GM18511 (cell line): ENCODE data around the gene SSTR5.

Experiments used
- ATAC-seq: cut with Tn5 transposase; IDR thresholded peaks from one replicate; pipeline ENCODE4 v1.9.1; 2021; ENCODE audit warnings: mild to moderate bottlenecking, moderate library complexity; ENCODE audit not compliant: unreplicated experiment

Gene SSTR5

DNA sequence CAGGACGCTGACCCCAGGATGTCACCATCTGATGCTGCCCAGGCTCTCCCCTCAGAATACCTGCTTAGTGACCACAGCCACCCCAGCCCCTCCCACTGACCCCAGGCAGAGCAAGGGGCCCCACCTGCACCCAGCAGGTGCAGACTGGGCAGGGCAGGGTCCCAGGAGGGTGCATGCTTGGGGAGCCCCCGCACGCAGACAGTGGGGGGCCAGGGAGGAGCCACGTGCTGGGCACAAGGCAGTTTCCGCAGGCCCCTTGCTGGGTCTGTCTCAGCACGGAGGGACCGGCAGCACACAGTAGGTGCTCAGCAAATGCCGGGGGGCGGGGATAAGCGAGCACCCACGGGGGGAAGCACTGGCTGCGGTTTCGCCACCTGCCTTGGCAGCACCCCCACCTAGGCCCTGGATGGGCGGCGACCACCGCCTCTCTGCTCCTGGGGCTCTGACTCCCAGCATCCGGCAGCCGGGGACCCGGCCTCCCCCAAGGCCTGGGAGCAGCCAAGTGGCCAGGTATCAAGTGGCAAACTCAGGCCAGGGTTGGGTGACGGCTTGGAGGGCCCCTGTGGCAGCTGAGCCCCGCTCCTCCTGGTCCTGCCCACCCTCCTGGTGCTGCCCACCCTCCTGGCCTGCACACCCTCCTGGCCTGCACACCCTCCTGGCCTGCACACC is 18.7 kb upstream of the SSTR5 start:
- no peak for ATAC-seq

DNA sequence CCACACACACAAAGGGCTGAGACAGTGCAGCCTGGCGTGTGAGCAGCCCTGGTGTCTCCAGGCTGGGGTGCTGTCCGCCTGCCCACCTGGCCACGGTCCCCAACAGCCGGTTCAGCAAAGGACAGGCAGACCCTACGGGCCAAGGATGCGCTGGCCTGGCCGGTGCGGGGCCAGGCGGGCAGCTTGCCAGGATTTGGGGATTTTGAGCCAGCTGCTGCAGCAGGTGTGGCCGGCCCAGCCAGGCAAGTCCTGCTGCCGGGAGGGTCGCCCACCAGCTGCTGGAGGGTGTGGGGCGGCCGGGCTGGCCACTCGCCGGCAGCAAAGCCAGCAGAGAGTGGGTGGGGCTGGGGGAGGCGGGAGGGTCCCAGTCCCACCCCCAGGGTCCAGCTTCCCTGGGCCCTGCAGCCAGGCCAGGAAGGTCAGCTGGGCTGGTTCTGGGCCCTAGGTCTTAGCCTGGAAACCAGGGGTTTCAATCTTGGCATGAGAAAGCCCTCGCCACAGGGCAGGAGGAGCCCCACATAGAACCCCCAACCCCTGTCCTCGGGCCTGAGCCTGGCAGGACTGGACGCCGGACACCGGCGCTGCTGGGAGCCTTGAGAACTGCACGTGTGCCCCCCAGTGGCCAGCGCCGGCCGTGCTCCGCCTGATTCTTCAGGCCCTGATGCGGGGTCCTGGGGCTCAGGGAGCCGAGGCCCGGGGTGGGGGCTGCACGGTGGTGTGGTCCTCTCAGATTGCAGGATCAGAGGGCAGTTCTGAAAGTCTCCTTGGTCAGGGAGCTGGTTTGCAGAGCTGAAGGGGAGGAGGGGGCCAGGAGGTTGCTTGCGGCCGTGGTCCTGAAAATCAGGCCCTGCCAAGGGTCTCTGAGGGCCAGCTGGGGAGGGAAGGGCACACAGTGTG is 17.6 kb upstream of the SSTR5 start:
- ATAC-seq: no peak

DNA sequence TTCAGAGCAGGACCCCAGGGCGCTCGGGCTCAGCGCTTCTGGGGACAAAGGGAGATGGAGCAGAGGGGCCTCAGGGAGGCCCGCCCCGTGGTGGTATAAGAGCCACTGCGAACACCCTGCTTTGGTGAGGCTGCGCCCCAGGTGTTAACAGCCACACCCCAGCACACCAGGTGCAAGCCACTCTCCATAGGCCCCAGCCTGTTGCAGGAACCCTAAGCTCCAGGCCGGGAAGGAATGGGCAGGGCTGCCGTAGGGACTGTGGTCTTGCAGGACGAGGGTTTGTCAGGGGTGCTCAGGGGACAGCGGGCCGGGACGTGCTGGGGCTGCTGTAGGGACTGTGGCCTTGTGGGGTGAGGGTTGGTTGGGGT is 17.0 kb upstream of the SSTR5 start:
- no peak for ATAC-seq

GRCh38 chr16:1056196-1056595 is 16.4 kb upstream of the SSTR5 start:
- ATAC-seq: no peak

- ATAC-seq: no peak
Measured at GRCh38 chr16:1057252-1057932, 15.2 kb upstream of the SSTR5 start.

- ATAC-seq: no peak
Measured at GRCh38 chr16:1058216-1058615, 14.3 kb upstream of the SSTR5 start.

DNA sequence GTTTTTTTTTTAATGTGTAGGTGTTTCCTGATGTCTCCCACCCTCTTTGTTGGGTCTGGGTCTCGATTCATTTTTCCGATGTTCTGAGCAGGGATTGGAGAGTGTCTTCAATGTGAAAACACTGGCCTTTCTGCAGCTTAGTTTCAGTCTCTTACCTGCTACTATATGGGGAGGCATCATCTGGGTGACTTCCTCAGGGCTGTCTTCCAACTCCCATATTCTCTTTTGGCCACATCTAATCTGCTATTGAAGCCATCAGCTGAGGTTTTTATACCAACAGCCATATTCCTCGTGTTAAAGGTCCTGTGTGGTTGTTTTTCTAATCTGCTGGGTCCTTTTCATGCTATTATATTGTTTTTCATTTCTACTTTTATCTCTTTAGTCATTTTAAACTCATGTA is 13.2 kb upstream of the SSTR5 start:
- ATAC-seq: no peak

- no peak for ATAC-seq
Measured at GRCh38 chr16:1060416-1061340, 11.9 kb upstream of the SSTR5 start.

GRCh38 chr16:1061769-1062505 is 10.6 kb upstream of the SSTR5 start:
- ATAC-seq: no peak

- no peak for ATAC-seq
Measured at GRCh38 chr16:1062895-1063294, 9.7 kb upstream of the SSTR5 start.

DNA sequence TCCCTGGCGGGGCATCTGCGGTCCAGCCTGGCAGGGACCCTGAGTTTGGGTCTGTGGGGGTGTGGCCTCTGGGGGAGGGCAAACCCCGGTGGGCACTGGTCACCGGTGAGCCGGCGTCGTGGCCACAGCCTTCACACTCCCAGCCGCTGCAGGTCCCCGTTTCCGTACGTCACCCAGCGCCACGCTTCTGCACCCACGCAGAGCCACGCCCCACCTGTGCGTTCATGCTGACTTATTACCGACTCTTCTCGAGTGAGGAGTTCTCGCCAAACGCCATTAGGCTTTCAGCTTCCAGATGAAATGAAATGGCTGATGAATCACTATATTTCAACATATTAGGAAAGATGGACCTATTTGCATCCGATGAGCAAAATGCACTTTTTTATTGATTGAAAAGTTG is 8.8 kb upstream of the SSTR5 start:
- ATAC-seq: no peak

- ATAC-seq: no peak
Measured at GRCh38 chr16:1065469-1066128, 6.9 kb upstream of the SSTR5 start.

- ATAC-seq: no peak
Measured at GRCh38 chr16:1066584-1067172, 5.9 kb upstream of the SSTR5 start.

DNA sequence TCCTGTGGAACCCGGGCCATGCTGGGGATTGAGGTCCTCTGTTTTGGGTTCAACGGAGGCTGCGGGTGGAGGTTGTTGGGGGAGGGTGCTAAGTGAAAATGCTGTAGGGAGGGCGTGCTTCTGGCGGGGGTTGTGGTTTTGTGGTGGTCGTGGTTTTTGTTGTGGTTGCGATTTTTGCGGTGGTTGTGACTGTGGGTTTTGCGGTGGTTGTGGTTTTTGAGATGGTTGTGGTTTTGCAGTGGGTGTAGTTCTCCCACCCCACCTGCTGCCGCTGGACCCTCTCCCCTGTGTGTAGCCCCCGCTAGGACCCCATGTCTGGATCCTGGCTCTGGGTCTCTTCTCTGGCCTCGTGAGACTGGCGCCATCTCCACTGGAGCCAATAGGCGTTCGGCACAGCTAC is 4.9 kb upstream of the SSTR5 start:
- ATAC-seq: no peak

DNA sequence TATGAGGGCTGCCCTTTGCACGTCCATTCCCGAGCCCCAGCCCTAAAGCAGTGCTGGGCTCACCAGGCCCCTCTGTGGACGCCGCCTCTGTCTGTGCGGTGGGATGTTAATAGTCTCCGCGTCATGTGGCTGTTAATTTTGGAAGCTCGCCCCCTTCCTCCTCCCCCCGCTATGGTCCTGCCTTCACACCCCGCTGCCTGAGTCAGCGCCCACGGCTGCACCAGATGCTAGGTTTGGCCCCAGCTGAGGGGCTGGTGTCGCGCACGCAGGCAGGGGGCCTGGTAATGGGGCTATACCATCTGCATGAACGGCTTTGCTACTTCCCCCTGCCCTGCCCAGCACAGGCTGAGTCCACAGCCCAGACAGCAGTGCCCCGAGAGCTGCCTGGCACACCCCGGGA is 4.1 kb upstream of the SSTR5 start:
- ATAC-seq: no peak

GRCh38 chr16:1069154-1069553 is 3.4 kb upstream of the SSTR5 start:
- no peak for ATAC-seq

DNA sequence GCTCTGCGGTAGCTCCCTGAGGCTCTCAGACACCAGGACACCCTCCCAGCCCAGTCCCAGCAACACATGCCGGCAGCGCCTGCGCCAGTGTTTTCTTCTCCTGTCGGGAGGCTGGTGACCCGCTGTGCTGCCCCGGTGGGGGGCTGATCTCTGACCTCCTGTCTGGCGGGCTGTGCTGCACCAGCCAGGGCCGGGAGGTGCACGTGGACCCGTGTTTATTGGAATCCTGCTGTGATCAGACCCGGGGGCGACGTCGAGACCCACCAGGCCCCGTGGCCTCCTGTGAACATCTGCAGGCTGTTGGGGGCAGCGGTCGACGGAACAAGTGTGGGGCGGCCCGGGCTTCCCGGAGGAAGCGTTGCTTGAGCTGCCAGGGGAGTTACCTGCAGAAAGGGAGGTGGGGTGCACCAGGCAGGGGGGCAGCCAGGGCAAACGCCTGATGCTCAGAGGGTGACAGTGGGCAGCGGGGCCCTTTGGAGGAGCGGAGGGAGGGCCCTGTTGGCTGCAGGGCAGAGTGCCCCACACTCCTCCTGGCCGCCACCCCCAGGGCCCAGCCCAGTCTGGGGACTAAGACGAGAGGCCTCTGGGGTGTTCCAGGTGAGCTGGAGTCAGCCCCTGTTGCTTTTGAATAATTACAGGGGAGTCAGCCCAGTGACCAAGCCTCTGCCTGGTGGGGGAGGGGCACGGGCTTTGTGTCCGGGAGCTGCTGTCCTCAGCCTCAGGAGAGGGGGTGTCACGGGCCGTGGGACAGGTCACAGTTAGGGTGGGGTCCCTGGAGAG is 2.3 kb upstream of the SSTR5 start:
- no peak for ATAC-seq

- no peak for ATAC-seq
Measured at GRCh38 chr16:1070864-1071408, 1.6 kb upstream of the SSTR5 start.
